Gastroesophageal sphincter (tissue), 4 donors: ENCODE data around the gene RXFP1. TPM values are rescaled to one million over a fixed set of nuclear protein-coding genes. Genes with fewer than 3 reads are reported as not detected.

Experiments used
- ATAC-seq: fragments of 150-250 bp; one replicate; pipeline ENCODE4 v1.9.1; 2016; ENCODE audit warnings: mild to moderate bottlenecking, moderate library complexity
- H3K27ac ChIP-seq, 4 donors: fragments of 200-600 bp; sonication (generic) in 3 of 4; 1 replicate in 3 of 4; 2 replicates in 1 of 4; pipeline ENCODE4 v1.5.1; 2016 to 2019
- H3K27me3 ChIP-seq: fragments of 200-600 bp; sonication (generic); one replicate; pipeline ENCODE4 v1.5.1; 2019
- H3K36me3 ChIP-seq, 2 donors: fragments of 200-600 bp; sonication (generic); one replicate each; pipeline ENCODE4 v1.5.1; 2019; ENCODE audit warnings: control low read depth in 1 of 2
- H3K4me1 ChIP-seq, 3 donors: fragments of 200-600 bp; sonication (generic); 1 replicate in 2 of 3; 2 replicates in 1 of 3; pipeline ENCODE4 v1.5.1; 2016 to 2019; ENCODE audit warnings: control low read depth in 2 of 3
- H3K4me3 ChIP-seq, 2 donors: fragments of 200-600 bp; sonication (generic); one replicate each; pipeline ENCODE4 v1.5.1; 2019; ENCODE audit warnings: mild to moderate bottlenecking in 1 of 2, moderate library complexity in 1 of 2
- H3K9me3 ChIP-seq, 3 donors: fragments of 200-600 bp; sonication (generic); one replicate each; pipeline ENCODE4 v1.5.1; 2017 to 2019; ENCODE audit warnings: control low read depth in 2 of 3
- EP300 ChIP-seq: sonication (generic); formaldehyde crosslinking; IDR thresholded peaks from one replicate; pipeline ENCODE4 v1.6.1; 2017; ENCODE audit warnings: antibody characterized with exemption, mild to moderate bottlenecking
- POLR2A ChIP-seq, 2 donors: fragments of 450-650 bp; IDR thresholded peaks; one replicate each; pipeline ENCODE4 v1.6.1; 2017; ENCODE audit warnings: antibody characterized with exemption in 2 of 2, mild to moderate bottlenecking in 2 of 2, moderate library complexity in 1 of 2
- POLR2AphosphoS5 ChIP-seq: sonication (generic); formaldehyde crosslinking; IDR thresholded peaks from one replicate; pipeline ENCODE4 v1.6.1; 2017; ENCODE audit warnings: antibody characterized with exemption
- WGBS, 2 donors: methylation state at CpG; one replicate each; pipeline ENCODE4 v1.1.5; 2018; ENCODE audit warnings: low coverage in 1 of 2; 5-methylcytosine and 5-hydroxymethylcytosine counted together
- total RNA-seq, 4 donors: library from RNA; depleted of rRNA; stranded (reverse); fragments of >200 nt; gene quantifications; one replicate each; pipeline ENCODE4 v1.1.0, GENCODE V29; 2016
- TF ChIP-seq, protein P1 (sequence below), 4 experiments: fragments of 200-600 bp in 2 of 4; fragments of 450-650 bp in 2 of 4; sonication (generic) in 1 of 4; IDR thresholded peaks; one replicate each; pipeline ENCODE4 v1.5.1; 2017 to 2019; ENCODE audit warnings: antibody characterized with exemption in 4 of 4, mild to moderate bottlenecking in 2 of 4, moderate library complexity in 2 of 4

The RXFP1 gene
- total RNA-seq, 4 donors from 2014 or later: not detected

DNA sequence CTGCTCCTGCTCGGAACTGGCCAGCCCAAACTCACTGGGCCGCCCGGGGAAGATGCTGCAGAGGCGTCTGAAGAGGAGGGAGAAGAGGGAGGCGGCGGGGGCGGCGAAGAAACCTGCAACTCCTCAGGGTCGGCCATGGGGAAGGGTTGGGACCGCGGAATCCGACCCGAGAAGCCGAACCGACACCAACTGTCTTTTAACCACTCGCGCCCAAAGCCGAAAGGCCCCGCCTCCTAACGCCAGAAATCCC, 149.9 kb downstream of the RXFP1 start, which contains the start of gene C4orf46:
TSS of gene C4orf46 (minus strand) at position 223 of the 250 bp plus-strand sequence. CDS start at position 137, 86 bp downstream.
- Histone ChIP-seq H3K4me1 (peaks cover 2 to 43% (median 9%) of the 10 kb centered on the region in 3 donors), H3K36me3 (no peaks in the 10 kb centered on the region), H3K9me3 (no peaks in the 10 kb centered on the region), H3K4me3 (peak within 1 kb of the TSS; percentile 81 to 93), H3K27me3 (no peaks in the 10 kb centered on the region), H3K27ac (peak within 1 kb of the TSS; percentile 89 to 98 (median 96))
- TF ChIP-seq POLR2AphosphoS5: no peak
- TF ChIP-seq, protein P1, sequence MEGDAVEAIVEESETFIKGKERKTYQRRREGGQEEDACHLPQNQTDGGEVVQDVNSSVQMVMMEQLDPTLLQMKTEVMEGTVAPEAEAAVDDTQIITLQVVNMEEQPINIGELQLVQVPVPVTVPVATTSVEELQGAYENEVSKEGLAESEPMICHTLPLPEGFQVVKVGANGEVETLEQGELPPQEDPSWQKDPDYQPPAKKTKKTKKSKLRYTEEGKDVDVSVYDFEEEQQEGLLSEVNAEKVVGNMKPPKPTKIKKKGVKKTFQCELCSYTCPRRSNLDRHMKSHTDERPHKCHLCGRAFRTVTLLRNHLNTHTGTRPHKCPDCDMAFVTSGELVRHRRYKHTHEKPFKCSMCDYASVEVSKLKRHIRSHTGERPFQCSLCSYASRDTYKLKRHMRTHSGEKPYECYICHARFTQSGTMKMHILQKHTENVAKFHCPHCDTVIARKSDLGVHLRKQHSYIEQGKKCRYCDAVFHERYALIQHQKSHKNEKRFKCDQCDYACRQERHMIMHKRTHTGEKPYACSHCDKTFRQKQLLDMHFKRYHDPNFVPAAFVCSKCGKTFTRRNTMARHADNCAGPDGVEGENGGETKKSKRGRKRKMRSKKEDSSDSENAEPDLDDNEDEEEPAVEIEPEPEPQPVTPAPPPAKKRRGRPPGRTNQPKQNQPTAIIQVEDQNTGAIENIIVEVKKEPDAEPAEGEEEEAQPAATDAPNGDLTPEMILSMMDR (IDR thresholded peaks at IDR 0.05): no peak
- no CpG with 5 or more reads among the region's 20 CpGs for WGBS, 2 donors
- peak; percentile 3 for ATAC-seq

DNA sequence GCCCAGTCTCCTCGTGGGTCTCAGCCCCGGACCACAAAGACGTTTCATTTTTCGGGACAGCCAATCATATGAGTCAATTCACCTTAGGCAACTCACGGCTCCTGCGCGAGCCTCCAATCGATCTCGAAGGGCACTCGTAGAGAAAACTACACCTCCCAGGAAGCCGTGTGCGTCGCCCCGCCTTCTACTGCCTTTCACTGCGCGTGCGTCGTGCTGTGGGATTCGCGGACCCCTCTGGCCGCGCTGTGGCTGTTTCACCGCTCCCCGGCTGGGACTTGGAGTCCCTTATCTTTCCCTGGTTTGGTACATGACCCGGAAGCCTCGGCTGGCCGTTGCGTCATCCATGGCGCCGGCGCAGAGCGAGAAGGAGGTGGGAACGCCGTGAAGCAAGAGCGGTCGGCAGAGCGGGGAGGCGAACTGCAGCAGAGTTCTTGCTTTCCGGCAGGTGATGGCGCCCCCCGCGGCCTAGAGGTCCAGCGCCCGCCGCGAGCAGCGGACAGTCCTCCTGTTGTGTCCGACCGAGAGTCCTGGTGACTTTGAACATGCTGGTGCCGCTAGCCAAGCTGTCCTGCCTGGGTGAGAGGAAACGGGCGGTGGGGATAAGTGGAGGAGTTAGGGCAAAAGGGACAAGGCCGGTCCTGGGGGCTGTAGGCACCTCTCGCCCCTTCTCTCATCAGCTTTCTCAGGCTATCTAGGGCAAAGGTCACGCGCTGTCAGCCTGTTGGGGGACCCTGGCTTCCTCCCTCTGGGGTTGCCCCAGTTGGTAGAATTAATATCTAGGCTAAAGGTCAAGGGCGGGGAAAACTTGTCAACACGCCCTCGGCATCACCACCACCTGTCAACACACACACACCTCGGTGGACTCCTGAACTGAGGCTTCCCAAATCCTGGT, 150.5 kb downstream of the RXFP1 start, which contains the start of gene ETFDH:
TSS of gene ETFDH (plus strand) at position 382 of the 892 bp plus-strand sequence. CDS start at position 543, 161 bp downstream.
- no peaks in the 10 kb centered on the region for H3K27me3 ChIP-seq
- TF ChIP-seq, protein P1 (IDR thresholded peaks at IDR 0.05): peak; percentile 36 to 82 (median 76)
- TF ChIP-seq POLR2AphosphoS5 (peak; percentile 88), EP300 (no peak), POLR2A (IDR thresholded peaks at IDR 0.05) (peak; percentile 54 to 66)
- 0% methylated on average over 9 to 16 of the region's 60 CpGs for WGBS, 2 donors
- ATAC-seq: peak; percentile 98
- H3K36me3 ChIP-seq: no peaks in the 10 kb centered on the region
- H3K4me1 ChIP-seq: peaks cover 2 to 43% (median 9%) of the 10 kb centered on the region in 3 donors
- peak within 1 kb of the TSS; percentile 81 to 93 for H3K4me3 ChIP-seq
- peak within 1 kb of the TSS; percentile 89 to 98 (median 96) for H3K27ac ChIP-seq
- no peaks in the 10 kb centered on the region for H3K9me3 ChIP-seq

DNA sequence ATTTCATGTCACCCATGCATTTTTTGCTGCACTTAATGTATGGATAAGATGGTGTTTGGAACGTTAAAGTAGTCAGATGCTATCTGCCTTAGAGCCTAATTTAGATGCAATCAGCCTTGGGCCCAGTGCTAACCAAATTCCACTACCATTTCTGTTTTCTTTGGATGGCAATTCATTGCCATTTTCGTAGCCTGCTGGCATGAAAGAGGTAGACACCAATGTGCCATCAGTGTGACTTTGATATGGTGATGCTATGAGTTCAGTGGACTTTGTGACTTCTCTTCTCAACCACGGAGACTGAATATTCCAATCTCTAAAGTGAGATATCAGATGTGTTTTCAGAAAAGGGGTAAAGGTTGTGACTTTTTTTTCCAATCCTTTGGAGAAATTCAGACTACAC, 152.0 kb downstream of the RXFP1 start:
- Histone ChIP-seq H3K9me3 (no peaks in the 10 kb centered on the region), H3K4me1 (peaks cover 2 to 43% (median 9%) of the 10 kb centered on the region in 3 donors), H3K4me3 (no peak overlapping the region), H3K27me3 (no peaks in the 10 kb centered on the region), H3K36me3 (no peaks in the 10 kb centered on the region), H3K27ac (no peak overlapping the region)
- ATAC-seq: no peak
- TF ChIP-seq POLR2A (IDR thresholded peaks at IDR 0.05) (no peak), POLR2AphosphoS5 (no peak), EP300 (no peak)
- TF ChIP-seq, protein P1 (IDR thresholded peaks at IDR 0.05): no peak
- WGBS, 2 donors: 84 to 86% methylated on average over 3 of the region's 3 CpGs

DNA sequence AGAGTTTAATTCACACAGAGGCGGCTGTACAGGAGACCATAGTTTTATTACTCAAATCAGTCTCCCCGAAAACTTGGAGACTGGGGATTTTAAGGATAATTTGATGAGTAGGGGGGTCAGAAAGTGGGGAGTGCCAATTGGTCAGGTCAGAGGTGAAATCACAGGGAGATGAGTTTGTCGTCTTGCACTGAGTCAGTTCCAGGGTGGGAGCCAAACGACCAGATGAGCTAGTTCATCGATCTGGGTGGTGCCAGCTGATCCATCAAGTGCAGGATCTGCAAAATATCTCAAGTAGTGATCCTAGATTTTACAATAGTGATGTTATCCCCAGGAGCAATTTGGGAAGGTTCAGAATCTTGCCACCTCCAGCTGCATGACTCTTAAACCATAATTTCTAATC, 154.4 kb downstream of the RXFP1 start:
- ATAC-seq: no peak
- peaks cover 2 to 32% (median 3%) of the 10 kb centered on the region in 3 donors for H3K4me1 ChIP-seq

More for the DNA sequence above, 154.4 kb downstream of the RXFP1 start:
- no peaks in the 10 kb centered on the region for H3K9me3 ChIP-seq
- 73 to 77% methylated on average over 3 to 4 of the region's 5 CpGs for WGBS, 2 donors
- H3K27me3 ChIP-seq: no peaks in the 10 kb centered on the region
- H3K27ac ChIP-seq: no peak overlapping the region
- TF ChIP-seq, protein P1 (IDR thresholded peaks at IDR 0.05): no peak
- TF ChIP-seq POLR2AphosphoS5 (no peak), EP300 (no peak), POLR2A (IDR thresholded peaks at IDR 0.05) (no peak)
- peaks cover 0 to 7% of the 10 kb centered on the region in 2 donors for H3K36me3 ChIP-seq
- H3K4me3 ChIP-seq: no peak overlapping the region
